PC-3 (cell line): ENCODE results near the gene HIRA. TPM values are rescaled to one million over a fixed set of nuclear protein-coding genes. Genes with fewer than 3 reads are reported as not detected.

Experiments used
- ATAC-seq: fragments of 200-7000 bp; cut with Tn5 transposase; 2 replicates; pipeline ENCODE4 v1.9.1; 2020; ENCODE audit warnings: mild to moderate bottlenecking, moderate library complexity
- BruUV-seq: library from RNA; stranded (reverse); fragments of 400-500 nt; replicated peaks from 2 replicates; lab custom pipeline; 2021; lab: Mats Ljungman, UMichigan
- CTCF ChIA-PET: fragments of 300-600 bp; sonication (Branson Sonifier 250); formaldehyde crosslinking; loops from one replicate; lab custom pipeline; 2022; ENCODE audit warnings: antibody characterized with exemption; lab: Charles Lee
- POLR2A ChIA-PET: fragments of 300-600 bp; sonication (Branson Sonifier 250); formaldehyde crosslinking; loops from one replicate; lab custom pipeline; 2022; ENCODE audit warnings: antibody characterized with exemption; ENCODE audit not compliant: unreplicated experiment; lab: Charles Lee
- DNase-seq: peaks from one replicate; pipeline ENCODE4 v3.0.0-alpha.2; 2015
- H2AFZ ChIP-seq: fragments of 300-600 bp; sonication (generic); 2 replicates; pipeline ENCODE4 v1.6.0; 2016; ENCODE audit warnings: antibody characterized with exemption, low read length
- H3F3A ChIP-seq: fragments of 300-600 bp; sonication (generic); one replicate; pipeline ENCODE4 v1.6.0; 2017; ENCODE audit warnings: antibody characterized with exemption, low read length, control low read depth, mild to moderate bottlenecking; ENCODE audit not compliant: unreplicated experiment
- H3K27ac ChIP-seq: fragments of 300-600 bp; sonication (generic); 2 replicates; pipeline ENCODE4 v1.5.1; 2016; ENCODE audit warnings: mild to moderate bottlenecking, low read length
- H3K27me3 ChIP-seq: fragments of 300-600 bp; sonication (generic); 2 replicates; pipeline ENCODE4 v1.6.1; 2016; ENCODE audit warnings: low read length, mixed read lengths
- H3K36me3 ChIP-seq: fragments of 300-600 bp; sonication (generic); 2 replicates; pipeline ENCODE4 v1.6.1; 2016; ENCODE audit warnings: low read depth, mixed run types, low read length, mixed read lengths
- H3K4me1 ChIP-seq: fragments of 300-600 bp; sonication (generic); 2 replicates; pipeline ENCODE4 v1.5.1; 2016; ENCODE audit warnings: low read length; ENCODE audit not compliant: insufficient read depth
- H3K4me2 ChIP-seq: fragments of 300-600 bp; sonication (generic); 2 replicates; pipeline ENCODE4 v1.6.0; 2016; ENCODE audit warnings: low read length
- H3K4me3 ChIP-seq: fragments of 300-600 bp; sonication (generic); 2 replicates; pipeline ENCODE4 v1.5.1; 2016; ENCODE audit warnings: mild to moderate bottlenecking, low read length, mixed read lengths
- H3K79me2 ChIP-seq: fragments of 300-600 bp; sonication (generic); 2 replicates; pipeline ENCODE4 v1.6.1; 2017; ENCODE audit warnings: low read length, mixed read lengths
- H3K9ac ChIP-seq: fragments of 300-600 bp; sonication (generic); 2 replicates; pipeline ENCODE4 v1.6.0; 2016; ENCODE audit warnings: mild to moderate bottlenecking, low read length
- H3K9me2 ChIP-seq: fragments of 300-600 bp; sonication (generic); replicated peaks from 2 replicates; pipeline ENCODE4 v1.6.1; 2016; ENCODE audit warnings: mixed run types, low read length, mixed read lengths
- H3K9me3 ChIP-seq: fragments of 300-600 bp; sonication (generic); 2 replicates; pipeline ENCODE4 v1.6.1; 2016; ENCODE audit warnings: low read length, mixed read lengths
- H4K20me1 ChIP-seq: fragments of 300-600 bp; sonication (generic); 2 replicates; pipeline ENCODE4 v1.6.1; 2016; ENCODE audit warnings: low read length, mixed read lengths
- EZH2 ChIP-seq: fragments of 300-600 bp; sonication (generic); IDR thresholded peaks from one replicate; pipeline ENCODE4 v1.6.1; 2017; ENCODE audit warnings: antibody characterized with exemption, mild to moderate bottlenecking, low read length; ENCODE audit not compliant: unreplicated experiment
- EZH2phosphoT487 ChIP-seq: fragments of 300-600 bp; sonication (generic); IDR thresholded peaks from 2 replicates; pipeline ENCODE4 v1.6.1; 2018; ENCODE audit warnings: mild to moderate bottlenecking, antibody characterized with exemption, low read length, borderline replicate concordance
- intact Hi-C: fragments of 100-400 bp; cut with micrococcal nuclease; formaldehyde crosslinking; loops from 2 replicates; pipeline ENCODE4 v1.9.0; 2023
- total RNA-seq: library from RNA; depleted of rRNA; stranded (reverse); fragments of >200 nt; gene quantifications from 2 replicates; pipeline ENCODE4 v1.2.3, GENCODE V29; 2014
- TF ChIP-seq, protein P1 (sequence below): fragments of 300-600 bp; sonication (generic); conservative IDR thresholded peaks from 2 replicates; pipeline ENCODE4 v1.5.1; 2017; ENCODE audit warnings: antibody characterized with exemption, low read depth, mild to moderate bottlenecking, low read length

The HIRA gene
- total RNA-seq, 1 experiment from 2014 or later = 12.4 TPM

DNA sequence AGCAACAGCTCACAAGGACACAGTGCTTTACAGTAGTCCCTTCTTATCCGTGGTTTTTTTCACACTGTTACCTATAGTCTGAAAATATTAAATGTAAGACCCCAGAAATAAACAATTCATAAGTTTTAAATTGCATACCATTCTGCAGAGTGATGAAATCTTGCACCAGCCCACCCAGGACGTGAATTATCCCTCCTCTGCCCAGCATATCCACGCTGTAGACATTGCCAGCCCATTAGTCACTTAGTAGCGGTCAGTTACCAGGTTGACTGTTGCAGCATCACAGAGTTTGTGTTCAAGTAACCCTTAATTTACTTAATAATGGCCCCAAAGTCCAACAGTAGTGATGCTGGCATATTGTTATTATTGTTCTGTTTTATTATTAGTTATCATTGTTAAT lies 143.6 kb downstream of the HIRA start:
- no peaks in the 10 kb centered on the region for H3K36me3 ChIP-seq
- no peak overlapping the region for H3K4me3 ChIP-seq
- H3K9ac ChIP-seq = no peak overlapping the region
- H3K9me2 ChIP-seq = no peaks in the 10 kb centered on the region
- peak overlapping the region; percentile 36 for H3K27ac ChIP-seq
- H3K9me3 ChIP-seq = no peaks in the 10 kb centered on the region
- H3F3A ChIP-seq = no peaks in the 10 kb centered on the region
- CTCF ChIA-PET = no interaction called here
- H3K4me2 ChIP-seq = peak overlapping the region; percentile 22
- BruUV-seq = no TSS peak
- no peaks in the 10 kb centered on the region for H3K27me3 ChIP-seq
- peak; percentile 52 for ATAC-seq
- peak; percentile 44 for DNase-seq
- peaks cover 47% of the 10 kb centered on the region for H3K4me1 ChIP-seq
- peaks cover 11% of the 10 kb centered on the region for H3K79me2 ChIP-seq
- POLR2A ChIA-PET = no interaction called here
- intact Hi-C loops = loop anchor here (2.0 kb wide), 1 partner anchor 109 kb away; the partner anchor contains the start of gene SLC25A1
- H4K20me1 ChIP-seq = no peaks in the 10 kb centered on the region
- TF ChIP-seq EZH2 = no peak
- no peak for TF ChIP-seq EZH2phosphoT487
- TF ChIP-seq, protein P1, sequence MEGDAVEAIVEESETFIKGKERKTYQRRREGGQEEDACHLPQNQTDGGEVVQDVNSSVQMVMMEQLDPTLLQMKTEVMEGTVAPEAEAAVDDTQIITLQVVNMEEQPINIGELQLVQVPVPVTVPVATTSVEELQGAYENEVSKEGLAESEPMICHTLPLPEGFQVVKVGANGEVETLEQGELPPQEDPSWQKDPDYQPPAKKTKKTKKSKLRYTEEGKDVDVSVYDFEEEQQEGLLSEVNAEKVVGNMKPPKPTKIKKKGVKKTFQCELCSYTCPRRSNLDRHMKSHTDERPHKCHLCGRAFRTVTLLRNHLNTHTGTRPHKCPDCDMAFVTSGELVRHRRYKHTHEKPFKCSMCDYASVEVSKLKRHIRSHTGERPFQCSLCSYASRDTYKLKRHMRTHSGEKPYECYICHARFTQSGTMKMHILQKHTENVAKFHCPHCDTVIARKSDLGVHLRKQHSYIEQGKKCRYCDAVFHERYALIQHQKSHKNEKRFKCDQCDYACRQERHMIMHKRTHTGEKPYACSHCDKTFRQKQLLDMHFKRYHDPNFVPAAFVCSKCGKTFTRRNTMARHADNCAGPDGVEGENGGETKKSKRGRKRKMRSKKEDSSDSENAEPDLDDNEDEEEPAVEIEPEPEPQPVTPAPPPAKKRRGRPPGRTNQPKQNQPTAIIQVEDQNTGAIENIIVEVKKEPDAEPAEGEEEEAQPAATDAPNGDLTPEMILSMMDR = no peak
- H2AFZ ChIP-seq = no peak overlapping the region

DNA sequence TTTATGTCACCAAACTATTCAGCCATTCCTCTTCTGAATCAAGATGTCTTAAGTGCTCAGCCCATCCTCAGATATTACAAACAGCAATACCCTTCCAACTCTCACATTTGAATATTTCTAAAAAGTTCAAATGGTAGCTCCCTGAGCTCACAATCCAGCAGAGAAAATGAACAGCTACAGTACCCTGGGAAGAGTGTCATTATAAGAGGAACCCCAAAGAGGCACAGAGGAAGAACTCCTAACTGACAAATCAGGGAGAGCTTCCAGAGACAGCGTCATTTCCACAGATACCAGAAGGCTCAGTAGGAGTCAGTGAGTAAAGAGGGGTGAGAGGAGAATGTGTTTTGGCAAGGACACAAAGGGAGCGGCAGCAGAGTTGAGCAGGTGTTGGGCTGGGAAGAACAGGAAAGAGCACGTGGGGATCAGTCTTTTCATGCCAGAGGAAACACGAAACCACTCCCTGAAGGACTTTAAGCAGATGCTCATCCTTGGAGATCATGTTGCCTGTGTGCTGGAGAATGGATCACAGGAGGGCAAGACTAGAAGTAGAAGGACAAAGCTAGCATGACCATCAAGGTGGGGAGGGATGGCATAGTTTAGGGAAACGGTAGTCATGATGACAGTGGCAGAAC lies 144.3 kb downstream of the HIRA start:
- Histone ChIP-seq H3K79me2 (peaks cover 11% of the 10 kb centered on the region), H3K4me1 (peaks cover 41% of the 10 kb centered on the region), H3K9me2 (no peaks in the 10 kb centered on the region), H3K9ac (no peak overlapping the region), H3K9me3 (no peaks in the 10 kb centered on the region), H3F3A (no peaks in the 10 kb centered on the region), H3K4me3 (no peak overlapping the region), H2AFZ (no peak overlapping the region), H3K27me3 (no peaks in the 10 kb centered on the region), H3K4me2 (peak overlapping the region; percentile 22), H3K27ac (peak overlapping the region; percentile 36), H4K20me1 (no peaks in the 10 kb centered on the region), H3K36me3 (no peaks in the 10 kb centered on the region)
- no peak for TF ChIP-seq EZH2
- TF ChIP-seq, protein P1 = no peak
- TF ChIP-seq EZH2phosphoT487 = no peak
- ChIA-PET POLR2A (no interaction called here), CTCF (no interaction called here)
- peak; percentile 54 for DNase-seq
- BruUV-seq = no TSS peak
- intact Hi-C loops = loop anchor here (2.0 kb wide), 1 partner anchor 108 kb away; the partner anchor contains the start of gene SLC25A1
- ATAC-seq = peak; percentile 39

DNA sequence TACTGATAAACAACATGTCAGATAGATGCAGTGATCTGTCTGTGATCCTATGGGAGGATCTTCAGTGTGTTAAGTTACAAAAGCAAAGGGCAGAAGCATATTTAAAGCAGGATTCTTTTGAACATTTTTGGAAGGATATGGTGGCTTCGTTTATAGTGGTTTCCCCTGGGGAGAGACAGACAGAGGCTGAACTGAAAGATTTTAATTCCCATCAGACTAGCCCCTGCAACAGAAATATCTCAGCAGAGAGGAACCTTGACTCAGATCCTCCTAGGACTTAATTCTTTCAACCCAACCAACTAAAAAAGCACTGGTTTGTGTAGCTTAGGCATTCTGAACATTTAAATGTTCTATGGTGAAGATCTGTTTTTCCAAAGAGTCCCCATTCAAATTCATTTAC lies 145.7 kb downstream of the HIRA start:
- Histone ChIP-seq H3K27me3 (no peaks in the 10 kb centered on the region), H3K4me3 (no peak overlapping the region), H2AFZ (no peak overlapping the region), H3K4me2 (no peak overlapping the region), H3K4me1 (peaks cover 38% of the 10 kb centered on the region), H3K9me3 (no peaks in the 10 kb centered on the region), H3K9ac (no peak overlapping the region), H3K9me2 (no peaks in the 10 kb centered on the region), H4K20me1 (no peaks in the 10 kb centered on the region), H3K36me3 (no peaks in the 10 kb centered on the region), H3K79me2 (peaks cover 8% of the 10 kb centered on the region), H3K27ac (no peak overlapping the region), H3F3A (no peaks in the 10 kb centered on the region)
- intact Hi-C loops = loop anchor here (2.0 kb wide), 1 partner anchor 107 kb away; the partner anchor contains the start of gene SLC25A1
- TF ChIP-seq, protein P1 = no peak
- TF ChIP-seq EZH2 (no peak), EZH2phosphoT487 (no peak)
- POLR2A ChIA-PET = no interaction called here
- ATAC-seq (no peak), DNase-seq (no peak)
- no TSS peak for BruUV-seq
- CTCF ChIA-PET = interaction anchor here (0.6 kb wide), 1 partner anchor 13 kb away, joined by 4 read pairs; no protein-coding TSS in a partner anchor
